IMR-90 (cell line): Measurements from ENCODE around the gene COCH. TPM values are rescaled to one million over a fixed set of nuclear protein-coding genes. Genes with fewer than 3 reads are reported as not detected.
A peak's percentile ranks its signal among the peaks of the same experiment; 100 is the strongest.

Source experiments
- ATAC-seq: fragments of 200-7000 bp; cut with Tn5 transposase; 2 replicates; pipeline ENCODE4 v1.9.1; 2020; ENCODE audit warnings: low read depth, mild to moderate bottlenecking, moderate library complexity
- BruUV-seq: library from RNA; stranded (reverse); fragments of 400-500 nt; replicated peaks from 2 replicates; lab custom pipeline; 2021; lab: Mats Ljungman, UMichigan
- CTCF ChIA-PET: fragments of 300-600 bp; formaldehyde crosslinking; extraction: SDS; loops from one replicate; lab custom pipeline; 2021; ENCODE audit warnings: antibody characterized with exemption; lab: Yijun Ruan, JAX
- POLR2A ChIA-PET: fragments of 300-600 bp; sonication (Branson Sonifier 250); formaldehyde crosslinking; loops from one replicate; lab custom pipeline; 2022; ENCODE audit warnings: antibody characterized with exemption; ENCODE audit not compliant: unreplicated experiment; lab: Charles Lee
- DNase-seq: peaks from one replicate; pipeline ENCODE4 v3.0.0; 2013
- H2AFZ ChIP-seq: replicated peaks from 2 replicates; pipeline ENCODE3; 2013; ENCODE audit warnings: low read length, mild to moderate bottlenecking; ENCODE audit not compliant: poor library complexity
- H2AK5ac ChIP-seq: 2 replicates; pipeline ENCODE4 v1.6.1; 2013; ENCODE audit warnings: low read depth, low read length, inconsistent platforms
- H2AK9ac ChIP-seq: replicated peaks from 2 replicates; pipeline ENCODE3; 2013; ENCODE audit warnings: mild to moderate bottlenecking, low read depth, low read length, moderate library complexity; ENCODE audit not compliant: poor library complexity
- H2BK120ac ChIP-seq: 2 replicates; pipeline ENCODE4 v1.6.1; 2013; ENCODE audit warnings: low read depth, low read length, inconsistent platforms
- H2BK15ac ChIP-seq: 3 replicates; pipeline ENCODE4 v1.6.1; 2013; ENCODE audit warnings: low read depth, low read length, inconsistent platforms
- H2BK20ac ChIP-seq: 2 replicates; pipeline ENCODE4 v1.6.1; 2013; ENCODE audit warnings: low read depth, mild to moderate bottlenecking, inconsistent platforms, low read length, moderate library complexity
- H2BK5ac ChIP-seq: 2 replicates; pipeline ENCODE4 v1.6.1; 2013; ENCODE audit warnings: mild to moderate bottlenecking, low read depth, low read length, inconsistent platforms; ENCODE audit not compliant: poor library complexity, severe bottlenecking
- H3K14ac ChIP-seq: replicated peaks from 2 replicates; pipeline ENCODE4 v1.6.1; 2013; ENCODE audit warnings: low read depth, low read length, inconsistent platforms
- H3K18ac ChIP-seq: 2 replicates; pipeline ENCODE4 v1.6.1; 2013; ENCODE audit warnings: low read depth, low read length, control low read depth
- H3K23ac ChIP-seq: 2 replicates; pipeline ENCODE4 v1.6.1; 2013; ENCODE audit warnings: low read depth, low read length, inconsistent platforms
- H3K27ac ChIP-seq: 2 replicates; pipeline ENCODE4 v1.5.1; 2013; ENCODE audit warnings: mild to moderate bottlenecking, control low read depth, low read length; ENCODE audit not compliant: insufficient read depth
- H3K27me3 ChIP-seq: 2 replicates; pipeline ENCODE4 v1.6.1; 2013; ENCODE audit warnings: low read length; ENCODE audit not compliant: control insufficient read depth, insufficient read depth
- H3K36me3 ChIP-seq: 2 replicates; pipeline ENCODE4 v1.6.1; 2013; ENCODE audit warnings: low read length, mixed read lengths; ENCODE audit not compliant: control insufficient read depth, insufficient read depth
- H3K4ac ChIP-seq: 2 replicates; pipeline ENCODE4 v1.6.1; 2013; ENCODE audit warnings: low read depth, low read length, inconsistent platforms
- H3K4me1 ChIP-seq: 2 replicates; pipeline ENCODE4 v1.6.1; 2013; ENCODE audit warnings: low read length, mixed read lengths; ENCODE audit not compliant: control insufficient read depth, insufficient read depth
- H3K4me2 ChIP-seq: 2 replicates; pipeline ENCODE4 v1.6.1; 2013; ENCODE audit warnings: low read depth, mild to moderate bottlenecking, control low read depth, low read length, moderate library complexity
- H3K4me3 ChIP-seq: 2 replicates; pipeline ENCODE4 v1.5.1; 2013; ENCODE audit warnings: low read depth, mild to moderate bottlenecking, control low read depth, low read length, moderate library complexity; ENCODE audit not compliant: insufficient read depth
- H3K56ac ChIP-seq: 2 replicates; pipeline ENCODE4 v1.6.1; 2013; ENCODE audit warnings: low read length, inconsistent platforms; ENCODE audit not compliant: insufficient read depth; ENCODE audit errors: extremely low read depth
- H3K79me1 ChIP-seq, 2 experiments: 2 replicates each; pipeline ENCODE4 v1.6.1; 2013; ENCODE audit warnings: low read length in 2 of 2, inconsistent platforms in 1 of 2, low read depth in 1 of 2
- H3K9ac ChIP-seq: 2 replicates; pipeline ENCODE4 v1.6.1; 2013; ENCODE audit warnings: low read depth, low read length, control low read depth
- H3K9me1 ChIP-seq: 2 replicates; pipeline ENCODE4 v1.6.1; 2013; ENCODE audit warnings: low read length, inconsistent platforms; ENCODE audit not compliant: insufficient read depth
- H3K9me3 ChIP-seq: 2 replicates; pipeline ENCODE4 v1.6.1; 2013; ENCODE audit warnings: low read length; ENCODE audit not compliant: control insufficient read depth, insufficient read depth
- H4K20me1 ChIP-seq: 2 replicates; pipeline ENCODE4 v1.6.1; 2013; ENCODE audit warnings: low read length, inconsistent platforms; ENCODE audit not compliant: insufficient read depth
- H4K5ac ChIP-seq: 2 replicates; pipeline ENCODE4 v1.6.1; 2013; ENCODE audit warnings: mild to moderate bottlenecking, low read depth, low read length, control low read depth
- H4K8ac ChIP-seq, 2 experiments: 2 replicates each; pipeline ENCODE4 v1.6.1; 2013; ENCODE audit warnings: low read depth in 2 of 2, low read length in 2 of 2, control low read depth in 1 of 2, inconsistent platforms in 1 of 2
- H4K91ac ChIP-seq: 2 replicates; pipeline ENCODE4 v1.6.1; 2013; ENCODE audit warnings: low read depth, low read length, inconsistent platforms; ENCODE audit not compliant: insufficient read depth
- BHLHE40 ChIP-seq: fragments of 150-350 bp; IDR thresholded peaks from 2 replicates; pipeline ENCODE4 v1.6.1; 2016; ENCODE audit warnings: mild to moderate bottlenecking, low read depth, low read length
- ELK1 ChIP-seq: fragments of 150-350 bp; IDR thresholded peaks from 2 replicates; pipeline ENCODE4 v1.6.1; 2016; ENCODE audit warnings: low read depth, mild to moderate bottlenecking, low read length, moderate library complexity, borderline replicate concordance
- RAD21 ChIP-seq: IDR thresholded peaks from 2 replicates; pipeline ENCODE4 v1.6.1; 2012; ENCODE audit warnings: low read length, improper control_type of control experiment
- SMC3 ChIP-seq: fragments of 150-350 bp; IDR thresholded peaks from 2 replicates; pipeline ENCODE4 v1.6.1; 2016; ENCODE audit warnings: low read depth, mild to moderate bottlenecking, antibody characterized with exemption, low read length, moderate library complexity
- USF2 ChIP-seq: fragments of 150-350 bp; IDR thresholded peaks from 2 replicates; pipeline ENCODE4 v1.6.1; 2017; ENCODE audit warnings: mild to moderate bottlenecking, antibody characterized with exemption, low read length, low read depth
- WGBS, 2 experiments: methylation state at CpG; one replicate each; pipeline versions ENCODE4 v1.1.5 to v1.1.7; 2013; ENCODE audit warnings: missing lambda C conversion rate in 2 of 2; ENCODE audit not compliant: insufficient read length in 1 of 2; ENCODE audit errors: extremely low coverage in 2 of 2; 5-methylcytosine and 5-hydroxymethylcytosine counted together
- dilution Hi-C: fragments of 300-500 bp; cut with HindIII; formaldehyde crosslinking; loops from one replicate; pipeline ENCODE4 v1.14.3; 2018; ENCODE audit warnings: low sequenced_read_pairs; ENCODE audit not compliant: unreplicated experiment
- in situ Hi-C: fragments of 300-500 bp; cut with MboI; formaldehyde crosslinking; loops from 3 replicates; pipeline ENCODE4 v1.14.3; 2019; ENCODE audit warnings: low sequenced_read_pairs, inconsistent platforms, mixed read lengths
- intact Hi-C: fragments of 100-400 bp; cut with micrococcal nuclease; formaldehyde crosslinking; loops from 2 replicates; pipeline ENCODE4 v1.10.0; 2022
- polyA plus RNA-seq, 3 experiments: library from polyadenylated mRNA; depleted of rRNA; stranded (reverse); fragments of >200 nt; gene quantifications; 2 replicates each; pipeline ENCODE4 v1.2.3, GENCODE V29; 2012; ENCODE audit warnings: low replicate concordance in 1 of 3
- total RNA-seq: library from RNA; depleted of rRNA; stranded (reverse); fragments of >200 nt; gene quantifications from 2 replicates; pipeline ENCODE4 v1.2.3, GENCODE V29; 2012

Gene COCH
- total and polyA plus RNA-seq, 2 of the 4 experiments (the other 2 are of a cell fraction), result 0.17 to 0.18 TPM

- in situ Hi-C loops, result no loop called here
- Histone ChIP-seq H3K27me3 (peaks cover 62% of the 10 kb centered on the region), H3K36me3 (no peaks in the 10 kb centered on the region), H2BK20ac (no peak overlapping the region), H3K9ac (no peak overlapping the region), H3K79me1 (no peaks in the 10 kb centered on the region), H3K4me2 (no peak overlapping the region), H2AK5ac (no peak overlapping the region), H3K9me3 (no peaks in the 10 kb centered on the region), H4K5ac (no peak overlapping the region), H3K56ac (no peak overlapping the region), H2AK9ac (peak overlapping the region; percentile 10), H4K20me1 (no peaks in the 10 kb centered on the region), H3K4me1 (peaks cover 1% of the 10 kb centered on the region; the same call in 1 of the 2 replicates), H3K23ac (0 out of 2 replicates have a peak overlapping the region, but pooled peaks have one; percentile 3), H2BK120ac (no peak overlapping the region), H2BK5ac (no peak overlapping the region), H3K27ac (no peak overlapping the region), H3K4me3 (no peak overlapping the region), H4K8ac (no peak overlapping the region), H3K18ac (no peak overlapping the region), H3K4ac (no peak overlapping the region), H2AFZ (no peak overlapping the region), H4K91ac (no peak overlapping the region), H3K14ac (no peak overlapping the region), H2BK15ac (no peak overlapping the region), H3K9me1 (no peaks in the 10 kb centered on the region)
- no CpG with 5 or more reads among the region's 9 CpGs for WGBS, 2 experiments
- CTCF ChIA-PET, result no interaction called here
- intact Hi-C loops, result no loop called here
- POLR2A ChIA-PET, result no interaction called here
- TF ChIP-seq RAD21 (no peak), BHLHE40 (no peak), USF2 (no peak), ELK1 (no peak), SMC3 (no peak)
- ATAC-seq (no peak), DNase-seq (no peak)
- dilution Hi-C loops, result no loop called here
- BruUV-seq, result no TSS peak
These were observed 1.4 kb downstream of the COCH start for GRCh38 chr14:30875788-30876053.
